Mesenchymal stem cell (in vitro differentiated cells and primary cell): ENCODE results near the gene FAM187B.

Experiments
- DNase-seq: peaks from one replicate; pipeline ENCODE4 v3.0.0-alpha.2; 2013
- H2AFZ ChIP-seq: one replicate; pipeline ENCODE4 v1.6.1; 2013; ENCODE audit warnings: low read depth, mild to moderate bottlenecking, control low read depth, inconsistent platforms, low read length, moderate library complexity
- H2AK5ac ChIP-seq: 2 replicates; pipeline ENCODE4 v1.6.1; 2013; ENCODE audit warnings: low read length, moderate library complexity, mild to moderate bottlenecking, inconsistent platforms; ENCODE audit not compliant: severe bottlenecking
- H2BK120ac ChIP-seq: one replicate; pipeline ENCODE4 v1.6.1; 2013; ENCODE audit warnings: low read depth, mild to moderate bottlenecking, inconsistent platforms, low read length, moderate library complexity
- H2BK12ac ChIP-seq, 2 experiments: one replicate each; pipeline ENCODE4 v1.6.1; 2013; ENCODE audit warnings: inconsistent platforms in 2 of 2, low read length in 2 of 2, mild to moderate bottlenecking in 2 of 2, moderate library complexity in 2 of 2, control low read depth in 1 of 2
- H2BK15ac ChIP-seq: one replicate; pipeline ENCODE4 v1.6.1; 2013; ENCODE audit warnings: mild to moderate bottlenecking, low read depth, inconsistent platforms; ENCODE audit not compliant: poor library complexity, severe bottlenecking
- H2BK5ac ChIP-seq: 2 replicates; pipeline ENCODE4 v1.6.1; 2013; ENCODE audit warnings: low read depth, mild to moderate bottlenecking, low read length, control low read depth, inconsistent platforms; ENCODE audit not compliant: poor library complexity, severe bottlenecking
- H3K14ac ChIP-seq, 2 experiments: one replicate each; pipeline ENCODE4 v1.6.1; 2013; ENCODE audit warnings: inconsistent platforms in 2 of 2, low read length in 2 of 2, control low read depth in 1 of 2, mild to moderate bottlenecking in 1 of 2, moderate library complexity in 1 of 2
- H3K18ac ChIP-seq, 2 experiments: one replicate each; pipeline ENCODE4 v1.6.1; 2013; ENCODE audit warnings: inconsistent platforms in 2 of 2, low read length in 2 of 2, control low read depth in 1 of 2, low read depth in 1 of 2, mild to moderate bottlenecking in 1 of 2
- H3K23ac ChIP-seq, 2 experiments: one replicate each; pipeline ENCODE4 v1.6.1; 2013; ENCODE audit warnings: inconsistent platforms in 2 of 2, low read length in 2 of 2, mild to moderate bottlenecking in 2 of 2, moderate library complexity in 2 of 2, control low read depth in 1 of 2
- H3K27ac ChIP-seq: 2 replicates; pipeline ENCODE4 v1.5.1; 2013; ENCODE audit warnings: mild to moderate bottlenecking, moderate library complexity, low read length, control low read depth, inconsistent platforms; ENCODE audit not compliant: poor library complexity, severe bottlenecking
- H3K27me3 ChIP-seq, 2 experiments: 2 replicates each; pipeline versions ENCODE4 v1.6.1 to v1.7.0; 2013; ENCODE audit warnings: low read length in 2 of 2, mild to moderate bottlenecking in 2 of 2, moderate library complexity in 2 of 2, control low read depth in 1 of 2, inconsistent platforms in 1 of 2; ENCODE audit not compliant: control insufficient read depth in 1 of 2, insufficient read depth in 1 of 2
- H3K36me3 ChIP-seq, 2 experiments: 2 replicates each; pipeline versions ENCODE4 v1.6.1 to v1.7.0; 2013; ENCODE audit warnings: low read length in 2 of 2, control low read depth in 1 of 2, inconsistent platforms in 1 of 2, low read depth in 1 of 2, mild to moderate bottlenecking in 1 of 2; ENCODE audit not compliant: insufficient read depth in 2 of 2, control insufficient read depth in 1 of 2
- H3K4ac ChIP-seq, 2 experiments: one replicate each; pipeline ENCODE4 v1.6.1; 2013; ENCODE audit warnings: inconsistent platforms in 2 of 2, low read length in 2 of 2, mild to moderate bottlenecking in 2 of 2, moderate library complexity in 2 of 2, control low read depth in 1 of 2, low read depth in 1 of 2
- H3K4me1 ChIP-seq: 2 replicates; pipeline ENCODE4 v1.6.1; 2013; ENCODE audit warnings: low read depth, low read length, control low read depth; ENCODE audit not compliant: control insufficient read depth, insufficient read depth
- H3K4me2 ChIP-seq: 2 replicates; pipeline ENCODE4 v1.6.1; 2013; ENCODE audit warnings: low read length, mild to moderate bottlenecking, inconsistent platforms; ENCODE audit not compliant: poor library complexity, severe bottlenecking
- H3K4me3 ChIP-seq, 2 experiments: 2 replicates each; pipeline versions ENCODE4 v1.5.1 to v1.7.0; 2013; ENCODE audit warnings: low read length in 2 of 2, mild to moderate bottlenecking in 2 of 2, control low read depth in 1 of 2, low read depth in 1 of 2; ENCODE audit not compliant: insufficient read depth in 1 of 2
- H3K79me1 ChIP-seq: replicated peaks from 2 replicates; pipeline ENCODE4 v1.6.1; 2013; ENCODE audit warnings: mild to moderate bottlenecking, control low read depth, low read length, inconsistent platforms; ENCODE audit not compliant: poor library complexity, severe bottlenecking
- H3K9ac ChIP-seq: 2 replicates; pipeline ENCODE4 v1.7.0; 2013; ENCODE audit warnings: mild to moderate bottlenecking, low read length, moderate library complexity
- H3K9me3 ChIP-seq: 2 replicates; pipeline ENCODE4 v1.7.0; 2013; ENCODE audit warnings: mild to moderate bottlenecking, low read length; ENCODE audit not compliant: control insufficient read depth
- H4K8ac ChIP-seq: one replicate; pipeline ENCODE4 v1.6.1; 2013; ENCODE audit warnings: inconsistent platforms, mild to moderate bottlenecking, low read length, moderate library complexity
- H4K91ac ChIP-seq: one replicate; pipeline ENCODE4 v1.6.1; 2013; ENCODE audit warnings: mild to moderate bottlenecking, low read length, inconsistent platforms
- WGBS: methylation state at CpG from one replicate; pipeline ENCODE4 v1.1.7; 2013; ENCODE audit warnings: mixed read lengths; 5-methylcytosine and 5-hydroxymethylcytosine counted together

Gene FAM187B

GRCh38 chr19:35194012-35194984 is 34.2 kb downstream of the FAM187B start:
- Histone ChIP-seq H2AFZ (no peak overlapping the region), H2BK120ac (no peak overlapping the region), H2BK15ac (no peak overlapping the region), H3K4me2 (no peak overlapping the region), H3K27me3 (peaks cover 7 to 18% of the 10 kb centered on the region in 2 experiments), H3K9ac (no peak overlapping the region), H3K4me3 (no peak overlapping the region), H2BK5ac (no peak overlapping the region), H2AK5ac (no peak overlapping the region), H2BK12ac (no peak overlapping the region), H3K36me3 (no peaks in the 10 kb centered on the region), H3K27ac (no peak overlapping the region), H3K79me1 (no peaks in the 10 kb centered on the region), H3K4ac (no peak overlapping the region), H4K8ac (no peak overlapping the region), H3K23ac (no peak overlapping the region), H4K91ac (no peak overlapping the region), H3K14ac (no peak overlapping the region), H3K18ac (no peak overlapping the region), H3K4me1 (no peaks in the 10 kb centered on the region), H3K9me3 (no peaks in the 10 kb centered on the region)
- WGBS = 82% methylated on average over 6 of the region's 9 CpGs
- DNase-seq = no peak

GRCh38 chr19:35184884-35185283 is 43.7 kb downstream of the FAM187B start:
- H3K4me2 ChIP-seq = no peak overlapping the region
- no peak overlapping the region for H3K27ac ChIP-seq
- H3K27me3 ChIP-seq = no peaks in the 10 kb centered on the region
- no peak overlapping the region for H3K14ac ChIP-seq
- H3K9ac ChIP-seq = no peak overlapping the region
- H2AK5ac ChIP-seq = no peak overlapping the region
- no peak overlapping the region for H3K4ac ChIP-seq
- H2BK5ac ChIP-seq = no peak overlapping the region
- no peak overlapping the region for H2AFZ ChIP-seq
- H2BK12ac ChIP-seq = no peak overlapping the region
- H3K79me1 ChIP-seq = no peaks in the 10 kb centered on the region
- H3K4me1 ChIP-seq = no peaks in the 10 kb centered on the region
- no peak overlapping the region for H2BK120ac ChIP-seq
- H3K4me3 ChIP-seq = no peak overlapping the region
- 68% methylated on average over 2 of the region's 2 CpGs for WGBS
- H2BK15ac ChIP-seq = no peak overlapping the region
- no peak overlapping the region for H4K91ac ChIP-seq
- H3K23ac ChIP-seq = no peak overlapping the region
- no peaks in the 10 kb centered on the region for H3K36me3 ChIP-seq
- peaks cover 16% of the 10 kb centered on the region for H3K9me3 ChIP-seq
- no peak for DNase-seq
- H4K8ac ChIP-seq = no peak overlapping the region
- H3K18ac ChIP-seq = no peak overlapping the region

DNA sequence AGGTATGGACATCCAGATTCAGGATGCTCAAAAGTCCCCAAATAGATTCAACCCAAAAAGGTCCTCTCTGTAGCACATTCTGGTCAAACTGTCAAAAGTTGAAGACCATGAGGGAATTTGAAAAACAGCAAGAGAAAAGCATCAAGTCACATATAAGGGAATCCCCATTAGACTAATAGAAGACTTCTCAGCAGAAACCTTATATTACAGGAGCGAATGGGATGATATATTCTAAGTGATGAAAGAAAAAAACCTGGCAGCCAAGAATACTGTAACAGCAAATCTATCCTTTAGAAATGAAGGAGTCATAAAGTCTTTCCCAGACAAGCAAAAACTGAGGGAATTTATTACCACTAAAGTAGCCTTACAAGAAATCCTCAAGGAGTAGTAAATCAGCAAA is 44.3 kb downstream of the FAM187B start:
- no peak overlapping the region for H4K8ac ChIP-seq
- no peak overlapping the region for H3K14ac ChIP-seq
- H3K36me3 ChIP-seq = no peaks in the 10 kb centered on the region
- no peak overlapping the region for H4K91ac ChIP-seq
- H2AFZ ChIP-seq = no peak overlapping the region
- H3K4ac ChIP-seq = no peak overlapping the region
- no peak overlapping the region for H2BK15ac ChIP-seq
- no CpG with 5 or more reads among the region's 1 CpG for WGBS
- H2BK5ac ChIP-seq = no peak overlapping the region
- H2AK5ac ChIP-seq = no peak overlapping the region
- no peak overlapping the region for H2BK12ac ChIP-seq
- H3K27me3 ChIP-seq = no peaks in the 10 kb centered on the region
- DNase-seq = no peak
- H3K4me1 ChIP-seq = no peaks in the 10 kb centered on the region
- no peak overlapping the region for H3K9ac ChIP-seq
- no peak overlapping the region for H3K23ac ChIP-seq
- peaks cover 16% of the 10 kb centered on the region for H3K9me3 ChIP-seq
- no peaks in the 10 kb centered on the region for H3K79me1 ChIP-seq
- no peak overlapping the region for H3K27ac ChIP-seq
- H3K4me3 ChIP-seq = no peak overlapping the region
- H3K4me2 ChIP-seq = no peak overlapping the region
- H2BK120ac ChIP-seq = no peak overlapping the region
- H3K18ac ChIP-seq = no peak overlapping the region

DNA sequence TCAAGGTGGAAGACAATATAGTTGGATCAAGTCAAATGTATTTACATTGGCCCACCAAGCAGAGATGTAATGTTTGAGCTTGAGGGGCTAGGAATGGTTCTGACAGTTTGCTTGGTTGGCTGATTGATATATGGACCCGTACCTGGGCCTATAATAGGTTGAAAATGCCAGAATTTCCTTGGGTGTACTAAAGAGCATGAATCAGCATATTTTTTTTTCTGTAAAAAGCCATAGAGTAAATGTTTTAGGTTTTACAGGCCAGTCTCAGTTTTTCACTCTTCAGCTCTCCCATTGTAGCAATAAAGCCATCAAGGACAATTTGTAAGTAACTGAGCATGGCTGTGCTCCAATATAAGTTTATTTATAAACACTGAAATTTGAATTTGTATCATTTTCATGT is 47.2 kb downstream of the FAM187B start:
- H4K91ac ChIP-seq = no peak overlapping the region
- H2BK120ac ChIP-seq = no peak overlapping the region
- no peak overlapping the region for H2BK12ac ChIP-seq
- H3K9ac ChIP-seq = no peak overlapping the region
- H2AFZ ChIP-seq = no peak overlapping the region
- H3K18ac ChIP-seq = no peak overlapping the region
- H3K4ac ChIP-seq = no peak overlapping the region
- H2BK5ac ChIP-seq = no peak overlapping the region
- WGBS = 40% methylated on average over 1 of the region's 1 CpG
- H3K36me3 ChIP-seq = no peaks in the 10 kb centered on the region
- H3K14ac ChIP-seq = no peak overlapping the region
- H3K79me1 ChIP-seq = no peaks in the 10 kb centered on the region
- no peaks in the 10 kb centered on the region for H3K4me1 ChIP-seq
- H3K4me2 ChIP-seq = no peak overlapping the region
- no peak overlapping the region for H4K8ac ChIP-seq
- peaks cover 19% of the 10 kb centered on the region for H3K9me3 ChIP-seq
- no peak overlapping the region for H3K27ac ChIP-seq
- H3K4me3 ChIP-seq = no peak overlapping the region
- H2AK5ac ChIP-seq = no peak overlapping the region
- H3K27me3 ChIP-seq = no peaks in the 10 kb centered on the region
- no peak overlapping the region for H2BK15ac ChIP-seq
- no peak for DNase-seq
- H3K23ac ChIP-seq = no peak overlapping the region
